HepG2 (cell line): ENCODE results near the gene PDIA5. TPM values are rescaled to one million over a fixed set of nuclear protein-coding genes. Genes with fewer than 3 reads are reported as not detected.

ENCODE experiments used
- ARNTL ChIP-seq: sonication (generic); formaldehyde crosslinking; IDR thresholded peaks from 2 replicates; pipeline ENCODE4 v1.4.0; 2020; ENCODE audit warnings: mild to moderate bottlenecking, missing genetic modification reagents
- CEBPG ChIP-seq: IDR thresholded peaks from 2 replicates; pipeline ENCODE4 v1.6.1; 2016
- CENPBD1 ChIP-seq: sonication (generic); formaldehyde crosslinking; IDR thresholded peaks from 2 replicates; pipeline ENCODE4 v1.8.0; 2022; ENCODE audit warnings: missing genetic modification reagents, low read depth, mild to moderate bottlenecking, borderline replicate concordance
- DZIP1 ChIP-seq: sonication (generic); formaldehyde crosslinking; IDR thresholded peaks from 2 replicates; pipeline ENCODE4 v1.5.0; 2020; ENCODE audit warnings: mild to moderate bottlenecking, missing genetic modification reagents
- FLYWCH1 ChIP-seq: sonication (generic); formaldehyde crosslinking; IDR thresholded peaks from 2 replicates; pipeline ENCODE4 v1.8.1; 2023; ENCODE audit warnings: mild to moderate bottlenecking, missing genetic modification reagents
- FUBP1 ChIP-seq: sonication (generic); formaldehyde crosslinking; IDR thresholded peaks from 2 replicates; pipeline ENCODE4 v1.5.1; 2020; ENCODE audit warnings: missing genetic modification reagents, mild to moderate bottlenecking, borderline replicate concordance
- GABPB1 ChIP-seq: IDR thresholded peaks from 2 replicates; pipeline ENCODE4 v1.6.1; 2016; ENCODE audit warnings: mild to moderate bottlenecking, missing genetic modification reagents, moderate library complexity, missing compliant biosample characterization
- KDM1A ChIP-seq: IDR thresholded peaks from 2 replicates; pipeline ENCODE4 v1.6.1; 2016; ENCODE audit warnings: missing compliant biosample characterization
- KLF16 ChIP-seq, 2 experiments: sonication (generic) in 1 of 2; formaldehyde crosslinking in 1 of 2; IDR thresholded peaks; 2 replicates each; pipeline versions ENCODE4 v1.6.1 to v1.8.0; 2016 to 2023; ENCODE audit warnings: missing genetic modification reagents in 2 of 2, missing compliant biosample characterization in 1 of 2
- MED13 ChIP-seq: sonication (generic); formaldehyde crosslinking; IDR thresholded peaks from 2 replicates; pipeline ENCODE4 v1.5.0; 2020; ENCODE audit warnings: missing genetic modification reagents
- PBX3 ChIP-seq: sonication (generic); formaldehyde crosslinking; IDR thresholded peaks from 2 replicates; pipeline ENCODE4 v1.8.1; 2023; ENCODE audit warnings: missing genetic modification reagents, inconsistent platforms, borderline replicate concordance
- SMYD3 ChIP-seq: sonication (generic); formaldehyde crosslinking; IDR thresholded peaks from 2 replicates; pipeline ENCODE4 v1.8.1; 2023; ENCODE audit warnings: mild to moderate bottlenecking, missing genetic modification reagents
- STAG1 ChIP-seq: sonication (generic); formaldehyde crosslinking; IDR thresholded peaks from 2 replicates; pipeline ENCODE4 v1.4.0; 2020; ENCODE audit warnings: missing genetic modification reagents
- ZBTB7B ChIP-seq: sonication (generic); formaldehyde crosslinking; IDR thresholded peaks from 2 replicates; pipeline ENCODE4 v1.4.0; 2020; ENCODE audit warnings: missing genetic modification reagents
- ZBTB8A ChIP-seq: sonication (generic); formaldehyde crosslinking; IDR thresholded peaks from 2 replicates; pipeline ENCODE4 v1.4.0; 2020; ENCODE audit warnings: mild to moderate bottlenecking, low read depth, missing genetic modification reagents, borderline replicate concordance
- ZKSCAN8 ChIP-seq: IDR thresholded peaks from 2 replicates; pipeline ENCODE4 v1.6.1; 2016; ENCODE audit warnings: borderline replicate concordance, missing genetic modification reagents, missing compliant biosample characterization
- ZNF224 ChIP-seq: sonication (generic); formaldehyde crosslinking; IDR thresholded peaks from 2 replicates; pipeline ENCODE4 v1.5.0; 2020; ENCODE audit warnings: mild to moderate bottlenecking, missing genetic modification reagents
- ZNF383 ChIP-seq: sonication (generic); formaldehyde crosslinking; IDR thresholded peaks from 2 replicates; pipeline ENCODE4 v1.4.0; 2020; ENCODE audit warnings: missing genetic modification reagents, mild to moderate bottlenecking, borderline replicate concordance
- ZNF503 ChIP-seq: sonication (generic); formaldehyde crosslinking; IDR thresholded peaks from 2 replicates; pipeline ENCODE4 v1.4.0; 2020; ENCODE audit warnings: missing genetic modification reagents
- ZSCAN21 ChIP-seq: sonication (generic); formaldehyde crosslinking; IDR thresholded peaks from 2 replicates; pipeline ENCODE4 v1.8.0; 2022; ENCODE audit warnings: mild to moderate bottlenecking, missing genetic modification reagents, moderate library complexity, borderline replicate concordance
- polyA plus RNA-seq, 8 experiments: library from polyadenylated mRNA; depleted of rRNA in 3 of 8; stranded (reverse) in 7 of 8; unstranded in 1 of 8; fragments of >200 nt; fragmentation: Illumina TruSeq in 4 of 8; extraction: Trizol in 4 of 8; gene quantifications; 2 replicates each; pipeline versions ENCODE4 v1.2.1 to v1.2.3, GENCODE V29; 2011 to 2016; ENCODE audit warnings: low read depth in 4 of 8, missing spikeins in 1 of 8, mixed read lengths in 1 of 8; ENCODE audit not compliant: insufficient read depth in 1 of 8
- total RNA-seq, 5 experiments: library from RNA; depleted of rRNA; stranded (reverse); fragments of >200 nt; fragmentation: Illumina TruSeq; extraction: Trizol; gene quantifications; 2 replicates each; pipeline ENCODE4 v1.2.3, GENCODE V29; 2016; ENCODE audit warnings: low read depth in 1 of 5

The PDIA5 gene
- total and polyA plus RNA-seq, 2 of the 13 experiments (the other 11 are each of a cell fraction or from before 2014, with no cell fraction given), result 51.3 to 74.3 TPM

- TF ChIP-seq SMYD3 (CRISPR knock-in tag) (no peak), KDM1A (CRISPR knock-in tag) (no peak), ZBTB7B (no peak; the same call in 1 of the 2 replicates), ZNF503 (CRISPR knock-in tag) (no peak), ZNF224 (CRISPR knock-in tag) (peak; percentile 85; the same call in 1 of the 2 replicates), ZBTB8A (CRISPR knock-in tag) (0 out of 2 replicates have a peak, but pooled peaks have one; percentile 41), GABPB1 (peak; percentile 93), ZNF383 (CRISPR knock-in tag) (peak; percentile 93; the same call in 1 of the 2 replicates), FUBP1 (CRISPR knock-in tag) (no peak), PBX3 (CRISPR knock-in tag) (no peak), ZSCAN21 (peak; percentile 49; the same call in 1 of the 2 replicates), ARNTL (CRISPR knock-in tag) (peak; percentile 90), MED13 (peak; percentile 72; the same call in 1 of the 2 replicates), CENPBD1 (CRISPR knock-in tag) (0 out of 2 replicates have a peak, but pooled peaks have one; percentile 52), ZKSCAN8 (CRISPR knock-in tag) (peak; percentile 72; the same call in 1 of the 2 replicates), FLYWCH1 (CRISPR knock-in tag) (no peak), DZIP1 (CRISPR knock-in tag) (peak; percentile 34), CEBPG (no peak), STAG1 (no peak; the same call in 1 of the 2 replicates), KLF16 (CRISPR knock-in tag; IDR thresholded peaks at IDR 0.05) (peak in 1 of 2 experiments; percentile 87; a peak in 3 of 4 replicates)
Observed at GRCh38 chr3:123066896-123067688, at the start of gene PDIA5 (continued).
